GM19328 (cell line): ENCODE data around the gene DCTN3.
A peak's percentile ranks its signal among the peaks of the same experiment; 100 is the strongest.

ENCODE experiments used
- ATAC-seq: cut with Tn5 transposase; IDR thresholded peaks from one replicate; pipeline ENCODE4 v1.9.1; 2021; ENCODE audit warnings: mild to moderate bottlenecking, moderate library complexity; ENCODE audit not compliant: unreplicated experiment

DCTN3 gene

GRCh38 chr9:34620061-34620994, at the start of gene DCTN3:
Gene DCTN3, minus strand, starts transcription at chr9:34620495. Its CDS starts 31 bp downstream, at chr9:34620464.
- peak; percentile 96 for ATAC-seq

GRCh38 chr9:34665381-34666250, 45.3 kb upstream of the DCTN3 start:
- peak; percentile 67 for ATAC-seq

- ATAC-seq: no peak
Observed at GRCh38 chr9:34665067-34665380, 44.7 kb upstream of the DCTN3 start.

GRCh38 chr9:34664281-34665066, 44.2 kb upstream of the DCTN3 start:
- peak; percentile 41 for ATAC-seq

- no peak for ATAC-seq
Observed at GRCh38 chr9:34663303-34663605, 43.0 kb upstream of the DCTN3 start.

- no peak for ATAC-seq
Observed at GRCh38 chr9:34662526-34663302, 42.4 kb upstream of the DCTN3 start, which contains the start of gene CCL27. Gene CCL27, minus strand, starts transcription at chr9:34662657. Its CDS starts 24 bp downstream, at chr9:34662633.

- ATAC-seq: no peak
Observed at GRCh38 chr9:34659592-34660253, 39.4 kb upstream of the DCTN3 start.

- ATAC-seq: no peak
Observed at GRCh38 chr9:34658461-34658860, 38.2 kb upstream of the DCTN3 start.

GRCh38 chr9:34656992-34657391, 36.7 kb upstream of the DCTN3 start:
- no peak for ATAC-seq

GRCh38 chr9:34655394-34655793, 35.1 kb upstream of the DCTN3 start:
- ATAC-seq: no peak

- no peak for ATAC-seq
Observed at GRCh38 chr9:34654323-34655051, 34.2 kb upstream of the DCTN3 start.

- no peak for ATAC-seq
Observed at GRCh38 chr9:34653151-34654072, 33.1 kb upstream of the DCTN3 start.

GRCh38 chr9:34652602-34653000, 32.3 kb upstream of the DCTN3 start:
- no peak for ATAC-seq

- no peak for ATAC-seq
Observed at GRCh38 chr9:34651876-34652601, 31.7 kb upstream of the DCTN3 start, which contains the start of gene IL11RA. Gene IL11RA, plus strand, starts transcription at chr9:34652185. Its CDS starts 3,033 bp downstream, at chr9:34655218.

GRCh38 chr9:34651321-34651720, 31.0 kb upstream of the DCTN3 start:
- ATAC-seq: no peak

GRCh38 chr9:34650816-34651215, 30.5 kb upstream of the DCTN3 start:
- ATAC-seq: no peak

- ATAC-seq: no peak
Observed at GRCh38 chr9:34648673-34649072, 28.4 kb upstream of the DCTN3 start.
